Measurements from ENCODE around the gene SKOR1. TPM values are rescaled to one million over a fixed set of nuclear protein-coding genes. Genes with fewer than 3 reads are reported as not detected.

SKOR1 gene
- total RNA-seq, 1 experiment from 2014 or later, result 0.22 TPM

- Mint-ChIP-seq H3K27ac (no peak overlapping the region), H3K4me1 (peaks cover 23% of the 10 kb centered on the region), H3K27me3 (ENCODE audit: low read depth) (peaks cover 9% of the 10 kb centered on the region), H3K4me3 (no peak overlapping the region), H3K36me3 (no peaks in the 10 kb centered on the region), H3K9me3 (0 out of 2 replicates have a peak, but pooled peaks cover 3% of the 10 kb centered on the region)
- no peak for DNase-seq (ENCODE audit: low spot score)
- no peak for TF ChIP-seq PREB (CRISPR knock-in tag; IDR thresholded peaks at IDR 0.05; ENCODE audit: borderline replicate concordance)
- TF ChIP-seq, protein P1, sequence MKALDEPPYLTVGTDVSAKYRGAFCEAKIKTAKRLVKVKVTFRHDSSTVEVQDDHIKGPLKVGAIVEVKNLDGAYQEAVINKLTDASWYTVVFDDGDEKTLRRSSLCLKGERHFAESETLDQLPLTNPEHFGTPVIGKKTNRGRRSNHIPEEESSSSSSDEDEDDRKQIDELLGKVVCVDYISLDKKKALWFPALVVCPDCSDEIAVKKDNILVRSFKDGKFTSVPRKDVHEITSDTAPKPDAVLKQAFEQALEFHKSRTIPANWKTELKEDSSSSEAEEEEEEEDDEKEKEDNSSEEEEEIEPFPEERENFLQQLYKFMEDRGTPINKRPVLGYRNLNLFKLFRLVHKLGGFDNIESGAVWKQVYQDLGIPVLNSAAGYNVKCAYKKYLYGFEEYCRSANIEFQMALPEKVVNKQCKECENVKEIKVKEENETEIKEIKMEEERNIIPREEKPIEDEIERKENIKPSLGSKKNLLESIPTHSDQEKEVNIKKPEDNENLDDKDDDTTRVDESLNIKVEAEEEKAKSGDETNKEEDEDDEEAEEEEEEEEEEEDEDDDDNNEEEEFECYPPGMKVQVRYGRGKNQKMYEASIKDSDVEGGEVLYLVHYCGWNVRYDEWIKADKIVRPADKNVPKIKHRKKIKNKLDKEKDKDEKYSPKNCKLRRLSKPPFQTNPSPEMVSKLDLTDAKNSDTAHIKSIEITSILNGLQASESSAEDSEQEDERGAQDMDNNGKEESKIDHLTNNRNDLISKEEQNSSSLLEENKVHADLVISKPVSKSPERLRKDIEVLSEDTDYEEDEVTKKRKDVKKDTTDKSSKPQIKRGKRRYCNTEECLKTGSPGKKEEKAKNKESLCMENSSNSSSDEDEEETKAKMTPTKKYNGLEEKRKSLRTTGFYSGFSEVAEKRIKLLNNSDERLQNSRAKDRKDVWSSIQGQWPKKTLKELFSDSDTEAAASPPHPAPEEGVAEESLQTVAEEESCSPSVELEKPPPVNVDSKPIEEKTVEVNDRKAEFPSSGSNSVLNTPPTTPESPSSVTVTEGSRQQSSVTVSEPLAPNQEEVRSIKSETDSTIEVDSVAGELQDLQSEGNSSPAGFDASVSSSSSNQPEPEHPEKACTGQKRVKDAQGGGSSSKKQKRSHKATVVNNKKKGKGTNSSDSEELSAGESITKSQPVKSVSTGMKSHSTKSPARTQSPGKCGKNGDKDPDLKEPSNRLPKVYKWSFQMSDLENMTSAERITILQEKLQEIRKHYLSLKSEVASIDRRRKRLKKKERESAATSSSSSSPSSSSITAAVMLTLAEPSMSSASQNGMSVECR (CRISPR knock-in tag; IDR thresholded peaks at IDR 0.05; ENCODE audit: borderline replicate concordance), result no peak
- ATAC-seq, result no peak
- CTCF ChIA-PET, result no interaction called here
- POLR2A ChIA-PET, result no interaction called here
Observed at GRCh38 chr15:67880651-67881182, 55.4 kb downstream of the SKOR1 start.

DNA sequence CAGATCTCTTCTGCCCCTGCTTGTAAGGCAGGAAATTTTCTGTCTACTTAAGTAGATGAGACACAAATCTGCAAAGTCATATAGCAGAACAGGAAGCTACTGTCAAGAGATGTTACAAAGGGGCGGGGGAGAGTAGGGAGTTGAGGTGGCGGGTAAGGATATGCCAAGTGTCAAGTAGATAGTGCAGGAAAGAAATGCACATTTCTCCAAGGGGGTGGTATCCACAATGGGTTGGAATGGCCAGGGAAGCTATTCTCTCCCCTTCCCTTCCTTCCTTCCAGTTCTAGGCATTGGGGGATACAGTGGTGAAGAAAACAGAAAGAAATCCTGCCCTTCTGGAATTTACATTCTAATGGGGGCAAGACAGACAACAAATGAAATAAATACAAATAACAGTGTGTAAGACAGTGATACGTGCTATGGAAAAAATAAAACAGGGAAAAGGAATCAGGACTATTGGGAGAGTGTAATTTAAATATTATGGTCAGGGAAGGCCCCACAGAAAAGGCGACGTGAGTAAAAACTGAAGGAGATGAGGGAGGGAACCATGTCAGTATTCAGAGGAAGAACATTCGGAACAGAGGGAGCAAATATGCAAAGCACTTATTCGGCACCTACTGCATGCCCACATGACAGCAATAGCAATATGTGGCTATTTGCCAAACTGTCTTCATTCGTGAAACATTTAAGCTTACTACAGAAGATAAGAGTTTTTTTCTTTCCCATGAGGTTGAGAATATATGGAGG is 57.4 kb downstream of the SKOR1 start:
- ChIA-PET CTCF (interaction anchor here (0.9 to 2.1 kb wide), 4 partner anchors 19 to 272 kb away, joined by 3 to 12 read pairs (median 8); partner anchors contain the start of gene PIAS1), POLR2A (interaction anchor here (0.7 kb wide), 1 partner anchor 73 kb away, joined by 3 read pairs; no protein-coding TSS in a partner anchor)
- DNase-seq (ENCODE audit: low spot score) (no peak), ATAC-seq (no peak)
- Mint-ChIP-seq H3K27me3 (ENCODE audit: low read depth) (peaks cover 12% of the 10 kb centered on the region), H3K27ac (no peak overlapping the region), H3K36me3 (no peaks in the 10 kb centered on the region), H3K9me3 (0 out of 2 replicates have a peak, but pooled peaks cover 3% of the 10 kb centered on the region), H3K4me3 (no peak overlapping the region), H3K4me1 (peaks cover 25% of the 10 kb centered on the region)
- TF ChIP-seq IRF2 (CRISPR knock-in tag; IDR thresholded peaks at IDR 0.05; ENCODE audit: borderline replicate concordance, low read depth) (no peak), ZNF219 (CRISPR knock-in tag; IDR thresholded peaks at IDR 0.05; ENCODE audit: borderline replicate concordance) (no peak), ESRRA (CRISPR knock-in tag; IDR thresholded peaks at IDR 0.05; ENCODE audit: borderline replicate concordance) (no peak), ZSCAN18 (CRISPR knock-in tag; IDR thresholded peaks at IDR 0.05) (no peak)

GRCh38 chr15:67883234-67883773 is 58.0 kb downstream of the SKOR1 start:
- POLR2A ChIA-PET, result interaction anchor here (0.7 to 1.1 kb wide), 2 partner anchors 32 to 72 kb away, joined by 3 to 5 read pairs; no protein-coding TSS in a partner anchor
- 0 out of 2 replicates have a peak, but pooled peaks cover 3% of the 10 kb centered on the region for H3K9me3 Mint-ChIP-seq

GRCh38 chr15:67884009-67884408 is 58.7 kb downstream of the SKOR1 start:
- ChIA-PET POLR2A (interaction anchor here (1.1 kb wide), 1 partner anchor 33 kb away, joined by 5 read pairs; no protein-coding TSS in a partner anchor), CTCF (interaction anchor here (0.9 to 2.1 kb wide), 4 partner anchors 20 to 271 kb away, joined by 3 to 12 read pairs (median 8); partner anchors contain the start of gene PIAS1)
- Mint-ChIP-seq H3K27ac (no peak overlapping the region), H3K27me3 (ENCODE audit: low read depth) (peaks cover 16% of the 10 kb centered on the region), H3K36me3 (no peaks in the 10 kb centered on the region), H3K9me3 (no peaks in the 10 kb centered on the region), H3K4me1 (peaks cover 26% of the 10 kb centered on the region), H3K4me3 (peak overlapping the region; percentile 64)
- DNase-seq (ENCODE audit: low spot score) (no peak), ATAC-seq (no peak)
- TF ChIP-seq NFE2L1 (CRISPR knock-in tag; IDR thresholded peaks at IDR 0.05) (no peak), NFYB (CRISPR knock-in tag; conservative IDR thresholded peaks at IDR 0.05; ENCODE audit: low read depth) (no peak), FOXP1 (CRISPR knock-in tag; IDR thresholded peaks at IDR 0.05; ENCODE audit: borderline replicate concordance) (no peak), NR1H2 (CRISPR knock-in tag; IDR thresholded peaks at IDR 0.05) (no peak)

More at GRCh38 chr15:67883234-67883773, 58.0 kb downstream of the SKOR1 start:
- H3K27me3 Mint-ChIP-seq (ENCODE audit: low read depth), result peaks cover 16% of the 10 kb centered on the region
- no peak overlapping the region for H3K27ac Mint-ChIP-seq
- CTCF ChIA-PET, result interaction anchor here (0.9 to 2.1 kb wide), 4 partner anchors 20 to 272 kb away, joined by 3 to 12 read pairs (median 8); partner anchors contain the start of gene PIAS1
- H3K36me3 Mint-ChIP-seq, result no peaks in the 10 kb centered on the region
- H3K4me1 Mint-ChIP-seq, result peaks cover 26% of the 10 kb centered on the region
- DNase-seq (ENCODE audit: low spot score) (no peak), ATAC-seq (no peak; the same call in 1 of the 2 replicates)
- no peak for TF ChIP-seq GABPB1 (CRISPR knock-in tag; IDR thresholded peaks at IDR 0.05)
- no peak for TF ChIP-seq SOX15 (CRISPR knock-in tag; IDR thresholded peaks at IDR 0.05)
- no peak for TF ChIP-seq ZNF396 (CRISPR knock-in tag; IDR thresholded peaks at IDR 0.05; ENCODE audit: borderline replicate concordance)
- no peak overlapping the region for H3K4me3 Mint-ChIP-seq

All from WTC11 (cell line).